HPDE6-E6E7 (cell line): ENCODE measurements around the gene VAC14.
"Not testable (repeated sequence)": the region's sequence is repeated elsewhere in the genome, so short reads cannot be mapped to it uniquely, and the experiment has no call there.

Source experiments
- DNase-seq: peaks from one replicate; pipeline ENCODE4 v3.0.0; 2011; ENCODE audit warnings: missing footprints; ENCODE audit errors: extremely low spot score

Gene VAC14

DNA sequence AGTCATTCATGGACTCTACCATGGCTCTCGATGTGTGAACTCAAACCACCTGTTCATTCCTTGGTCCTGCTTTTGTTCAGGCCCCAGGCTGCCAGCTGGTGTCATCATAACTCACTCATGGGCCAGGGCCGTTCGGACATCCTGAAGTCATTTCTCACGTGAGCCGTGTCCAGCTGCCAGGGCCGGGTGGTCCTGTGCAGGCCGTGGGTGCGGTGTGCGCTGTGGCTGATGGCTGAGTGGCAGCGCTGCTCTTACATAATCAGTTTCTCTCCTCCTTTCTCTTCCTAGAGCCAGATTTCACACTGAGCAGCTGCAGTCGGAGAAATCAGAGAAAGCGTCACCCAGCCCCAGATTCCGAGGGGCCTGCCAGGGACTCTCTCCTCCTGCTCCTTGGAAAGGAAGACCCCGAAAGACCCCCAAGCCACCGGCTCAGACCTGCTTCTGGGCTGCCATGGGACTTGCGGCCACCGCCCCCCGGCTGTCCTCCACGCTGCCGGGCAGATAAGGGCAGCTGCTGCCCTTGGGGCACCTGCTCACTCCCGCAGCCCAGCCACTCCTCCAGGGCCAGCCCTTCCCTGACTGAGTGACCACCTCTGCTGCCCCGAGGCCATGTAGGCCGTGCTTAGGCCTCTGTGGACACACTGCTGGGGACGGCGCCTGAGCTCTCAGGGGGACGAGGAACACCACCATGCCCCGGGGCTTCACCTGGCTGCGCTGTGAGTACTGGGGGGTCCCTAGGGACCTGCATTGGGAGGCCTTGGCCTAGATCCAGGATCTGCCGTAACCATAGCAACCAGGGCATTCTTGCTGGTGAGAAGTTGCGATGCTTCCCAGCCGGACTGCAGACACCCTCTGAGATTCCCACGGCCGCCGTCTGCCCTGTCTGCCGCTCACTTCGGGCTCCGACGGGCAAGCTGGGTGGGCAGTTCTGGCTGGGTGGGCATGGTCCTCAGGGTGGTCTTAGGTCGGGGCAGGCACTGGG lies 154.4 kb downstream of the VAC14 start, which contains the start of gene IL34:
Gene IL34, plus strand, starts transcription at position 300 of the 982 bp plus-strand sequence. Its CDS starts 389 bp downstream, at position 689.
- no peak for DNase-seq

DNA sequence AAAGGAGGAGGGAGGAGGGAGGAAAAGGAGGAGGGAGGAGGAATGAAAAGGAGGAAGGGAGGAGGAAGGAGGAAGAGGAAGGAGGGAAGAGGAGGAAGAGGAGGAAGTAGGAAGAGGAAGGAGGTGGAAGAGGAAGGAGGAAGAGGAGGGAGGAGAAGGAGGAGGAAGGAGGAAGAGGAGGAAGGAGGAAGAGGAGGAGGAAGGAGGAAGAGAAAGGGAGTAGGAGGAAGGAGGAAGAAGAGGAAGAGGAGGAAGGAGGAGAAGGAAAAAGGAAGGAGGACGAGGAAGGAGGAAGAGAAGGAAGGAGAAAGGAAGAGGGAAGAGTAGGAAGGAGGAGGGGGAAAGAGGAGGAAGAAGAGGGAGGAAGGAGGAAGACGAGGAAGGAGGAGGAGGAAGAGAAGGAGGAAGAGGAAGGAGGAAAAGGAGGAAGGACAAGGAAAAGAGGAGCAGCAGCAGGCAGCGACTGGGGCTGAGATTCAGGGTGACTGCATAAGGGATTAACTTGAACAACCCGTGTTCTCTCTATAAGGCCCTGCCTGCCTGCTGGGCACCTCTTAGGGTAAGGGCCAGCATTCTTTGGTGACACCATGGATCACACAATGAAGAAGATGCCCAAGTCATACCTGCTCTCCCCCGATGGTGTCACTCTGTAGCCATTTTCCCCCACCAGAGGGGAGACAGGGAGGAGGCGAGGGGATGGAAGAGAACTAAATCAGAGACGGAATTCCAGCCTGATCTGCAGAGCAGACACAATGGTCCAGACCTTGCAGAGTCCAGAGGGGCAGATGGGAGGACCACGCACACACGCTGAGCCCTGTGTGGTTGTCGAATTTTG lies 156.0 kb downstream of the VAC14 start:
- DNase-seq = no peak

DNA sequence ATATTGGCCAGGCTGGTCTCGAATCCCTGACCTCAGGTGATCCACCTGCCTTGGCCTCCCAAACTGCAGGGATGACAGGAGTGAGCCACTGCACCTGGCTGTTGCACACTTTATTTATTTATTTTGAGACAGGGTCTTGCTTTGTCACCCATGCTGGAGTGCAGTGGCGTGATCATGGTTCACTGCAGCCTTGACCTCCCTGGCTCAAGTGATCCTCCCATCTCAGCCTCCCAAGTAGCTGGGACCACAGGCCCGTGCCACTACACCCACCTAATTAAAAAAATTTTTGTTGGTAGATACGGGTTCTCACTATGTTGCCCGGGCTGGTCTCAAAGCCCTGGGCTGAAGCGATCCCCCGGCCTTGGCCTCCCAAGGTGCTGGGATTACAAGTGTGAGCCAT lies 157.7 kb downstream of the VAC14 start:
- DNase-seq = not testable (repeated sequence)

DNA sequence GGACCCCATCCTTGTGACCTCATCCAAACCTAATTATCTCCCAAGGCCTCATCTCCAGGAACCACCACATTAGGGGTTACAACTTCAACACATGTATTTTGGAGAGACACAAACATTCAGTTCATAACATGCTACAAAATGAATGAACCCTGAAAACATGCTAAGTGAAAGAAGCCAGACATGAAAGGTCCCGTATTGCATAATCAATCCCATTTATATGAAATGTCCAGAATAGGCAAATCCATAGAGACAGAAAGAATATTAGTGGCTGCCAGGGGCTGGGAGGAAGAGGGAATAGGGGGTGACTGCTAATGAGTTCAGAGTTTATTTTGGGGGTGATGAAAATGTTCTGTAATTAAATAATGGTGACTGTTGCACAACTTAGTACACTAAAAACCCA lies 158.3 kb downstream of the VAC14 start:
- no peak for DNase-seq

DNA sequence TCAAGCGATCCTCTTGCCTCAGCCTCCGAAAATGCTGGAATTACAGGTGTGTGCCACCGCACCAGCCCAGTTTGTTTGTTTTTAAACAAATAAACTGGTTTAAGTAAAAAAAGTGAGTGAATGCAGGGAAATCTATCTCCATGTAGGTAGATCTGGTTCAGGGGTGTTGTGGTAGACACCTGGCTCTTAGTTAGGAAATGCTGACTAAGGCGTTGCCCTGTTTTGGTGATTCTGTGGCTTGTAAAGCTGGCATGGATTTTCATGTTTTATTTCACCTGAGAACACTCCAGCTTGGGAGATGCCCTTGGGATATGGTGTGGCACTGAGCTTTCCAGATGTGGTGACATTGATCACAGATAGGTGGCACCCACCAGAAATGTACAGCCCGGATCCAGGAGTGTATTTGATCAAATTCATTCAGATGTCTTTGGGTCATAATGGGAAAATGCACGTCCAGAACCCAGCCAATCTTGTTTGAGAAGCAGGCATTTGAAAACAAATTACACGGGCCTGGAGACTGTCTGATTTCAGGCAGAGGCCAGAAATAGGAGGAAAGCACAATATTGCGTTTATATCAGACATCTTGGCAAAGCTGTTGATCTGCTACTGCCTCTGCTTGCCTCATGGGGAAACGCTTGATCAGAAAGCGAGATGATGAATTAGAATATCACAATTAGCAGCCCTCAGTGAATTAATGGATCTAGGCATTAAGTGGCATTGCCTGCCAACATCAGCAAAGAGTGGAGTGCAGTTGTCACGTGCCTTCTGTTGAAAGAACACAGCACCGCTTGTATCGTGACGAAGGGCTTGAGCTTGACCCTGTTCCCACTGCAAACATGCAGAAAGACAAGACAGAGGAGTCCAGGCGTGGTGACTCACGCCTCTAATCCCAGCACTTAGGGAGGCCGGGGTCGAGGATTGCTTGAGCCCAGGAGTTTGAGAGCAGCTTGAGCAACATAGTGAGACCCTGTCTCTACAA lies 161.9 kb downstream of the VAC14 start:
- no peak for DNase-seq
